GM19025 (cell line): ENCODE measurements around the gene IMPG1.
"Not testable (repeated sequence)": the region's sequence is repeated elsewhere in the genome, so short reads cannot be mapped to it uniquely, and the experiment has no call there.

Experiments used
- ATAC-seq: cut with Tn5 transposase; IDR thresholded peaks from one replicate; pipeline ENCODE4 v1.9.1; 2021; ENCODE audit warnings: mild to moderate bottlenecking, low read depth, moderate library complexity; ENCODE audit not compliant: unreplicated experiment

The IMPG1 gene

DNA sequence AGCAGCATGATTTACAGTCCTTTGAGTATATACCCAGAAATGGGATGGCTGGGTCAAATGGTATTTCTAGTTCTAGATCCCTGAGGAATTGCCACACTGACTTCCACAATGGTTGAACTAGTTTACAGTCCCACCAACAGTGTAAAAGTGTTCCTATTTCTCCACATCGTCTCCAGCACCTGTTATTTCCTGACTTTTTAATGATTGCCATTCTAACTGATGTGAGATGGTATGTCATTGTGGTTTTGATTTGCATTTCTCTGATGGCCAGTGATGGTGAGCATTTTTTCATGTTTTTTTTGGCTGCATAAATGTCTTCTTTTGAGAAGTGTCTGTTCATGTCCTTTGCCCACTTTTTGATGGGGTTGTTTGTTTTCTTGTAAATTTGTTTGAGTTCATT lies 172.2 kb downstream of the IMPG1 start:
- not testable (repeated sequence) for ATAC-seq

DNA sequence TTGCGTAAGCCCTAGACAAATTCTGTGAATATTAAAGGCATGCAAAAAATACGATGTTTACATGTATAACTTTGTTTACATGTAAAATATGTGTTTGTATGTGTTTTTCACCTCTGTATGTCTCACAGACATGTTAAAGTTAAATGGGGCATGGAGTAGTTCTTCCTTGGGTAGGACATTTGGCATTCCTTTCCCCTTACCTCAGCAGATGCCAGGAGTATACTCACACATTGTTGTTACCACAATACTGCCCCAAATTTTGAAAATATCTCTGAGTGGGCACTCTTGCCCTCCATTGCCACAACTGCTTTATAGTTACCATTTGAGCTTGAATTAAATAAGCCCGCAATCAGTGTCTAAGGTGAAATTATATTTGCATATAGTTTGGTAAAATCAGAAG lies 175.9 kb downstream of the IMPG1 start:
- no peak for ATAC-seq

DNA sequence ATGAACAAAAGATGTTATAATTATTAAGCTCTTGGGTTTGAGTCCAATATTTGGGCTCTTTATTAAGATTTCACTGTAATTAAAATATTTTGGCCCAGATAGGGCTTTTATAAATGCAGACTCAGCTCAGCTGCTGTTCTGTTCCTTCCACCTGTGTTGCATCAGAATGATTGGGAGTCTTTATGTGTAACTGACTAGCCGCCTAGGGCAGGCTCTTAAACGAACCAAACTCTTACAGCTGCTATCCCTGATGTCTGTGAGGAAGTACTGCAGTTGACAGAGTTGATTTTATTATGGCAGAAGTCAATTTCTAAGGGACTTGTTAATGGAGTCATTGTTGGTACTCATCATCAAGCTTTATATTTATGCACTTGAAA lies 178.7 kb downstream of the IMPG1 start:
- peak; percentile 6 for ATAC-seq

DNA sequence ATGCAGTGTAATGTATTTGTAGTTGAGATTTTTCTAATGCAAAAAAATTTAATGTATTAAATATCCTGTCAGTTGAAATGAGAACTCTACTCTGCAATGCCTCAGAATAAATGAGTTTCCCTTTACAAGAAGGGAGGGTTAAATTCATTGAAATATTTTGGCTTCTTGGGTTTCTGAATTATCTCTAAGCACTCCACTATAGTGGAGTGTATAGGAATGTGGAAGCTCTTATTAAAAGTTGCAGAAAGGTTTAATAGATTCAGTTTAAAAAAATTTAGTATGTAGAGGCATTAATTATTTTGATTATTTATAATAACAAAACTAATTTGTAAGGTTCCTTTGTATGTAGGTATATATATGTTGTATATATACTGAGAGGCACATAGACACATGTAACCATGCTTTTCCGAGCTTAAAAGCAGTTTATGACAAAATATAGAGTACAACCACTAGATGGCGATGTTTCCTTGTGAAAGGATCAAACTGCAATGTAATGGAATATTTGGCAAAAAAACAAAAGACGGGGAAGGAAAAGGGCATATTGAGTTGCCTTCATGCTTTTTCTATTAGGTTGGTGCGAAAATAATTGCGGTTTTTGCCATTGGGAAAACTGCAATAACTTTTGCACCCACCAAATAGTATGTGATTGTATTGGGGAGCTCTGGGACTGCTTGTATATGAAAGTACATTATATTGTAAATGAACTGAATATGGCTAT lies 179.2 kb downstream of the IMPG1 start:
- peak; percentile 62 for ATAC-seq

DNA sequence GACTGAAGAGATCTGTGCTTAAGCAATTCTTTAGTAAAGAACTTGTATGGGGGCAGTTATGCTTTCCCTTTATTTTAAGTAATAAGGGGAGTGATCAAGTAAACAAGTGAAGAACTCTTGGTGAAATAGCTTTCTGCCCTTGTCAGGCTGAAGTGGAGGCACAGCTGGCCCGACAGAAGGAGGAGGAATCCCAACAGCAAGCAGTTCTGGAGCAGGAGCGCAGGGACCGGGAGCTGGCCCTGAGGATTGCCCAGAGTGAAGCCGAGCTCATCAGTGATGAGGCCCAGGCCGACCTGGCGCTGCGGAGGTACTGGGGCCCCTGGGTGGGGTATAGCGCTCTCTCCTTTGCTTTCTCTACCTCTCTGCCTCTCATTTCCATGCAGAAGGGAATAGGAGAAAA lies 180.1 kb downstream of the IMPG1 start:
- no peak for ATAC-seq

DNA sequence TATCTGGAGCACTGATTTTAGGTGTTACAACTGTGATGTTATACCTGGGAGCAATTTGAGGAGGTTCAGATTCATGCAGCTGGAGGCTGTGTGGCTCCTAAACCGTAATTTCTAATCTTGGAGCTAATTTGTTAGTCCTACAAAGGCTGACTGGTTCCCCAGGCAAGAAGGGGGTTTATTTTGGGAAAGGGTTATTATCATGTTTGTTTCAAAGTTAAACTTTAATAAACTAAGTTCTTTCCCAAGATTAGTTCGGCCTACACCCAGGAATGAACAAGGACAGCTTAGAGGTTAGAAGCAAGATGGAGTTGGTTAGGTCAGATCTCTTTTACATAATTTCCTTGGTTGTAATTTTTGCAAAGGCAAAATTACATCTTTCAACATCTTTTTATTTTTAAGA lies 187.6 kb downstream of the IMPG1 start:
- no peak for ATAC-seq

DNA sequence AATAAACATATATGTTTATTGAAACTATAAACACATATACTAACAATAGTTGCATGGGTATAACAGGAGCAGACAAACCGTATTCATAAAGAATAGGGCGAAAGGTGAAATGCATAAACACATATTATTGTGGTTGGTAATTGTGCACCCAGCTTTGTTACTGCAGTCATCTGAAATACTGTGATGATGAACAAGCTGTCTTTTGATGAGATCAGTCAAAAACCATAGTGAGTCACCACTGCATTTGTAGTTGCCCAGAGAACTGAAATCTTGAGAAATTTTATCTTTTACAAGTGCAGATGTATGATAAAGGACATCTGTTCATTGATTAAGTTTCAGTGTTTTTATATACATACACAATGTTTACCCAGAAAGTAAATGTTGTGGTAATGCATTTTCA lies 189.7 kb downstream of the IMPG1 start:
- no peak for ATAC-seq

DNA sequence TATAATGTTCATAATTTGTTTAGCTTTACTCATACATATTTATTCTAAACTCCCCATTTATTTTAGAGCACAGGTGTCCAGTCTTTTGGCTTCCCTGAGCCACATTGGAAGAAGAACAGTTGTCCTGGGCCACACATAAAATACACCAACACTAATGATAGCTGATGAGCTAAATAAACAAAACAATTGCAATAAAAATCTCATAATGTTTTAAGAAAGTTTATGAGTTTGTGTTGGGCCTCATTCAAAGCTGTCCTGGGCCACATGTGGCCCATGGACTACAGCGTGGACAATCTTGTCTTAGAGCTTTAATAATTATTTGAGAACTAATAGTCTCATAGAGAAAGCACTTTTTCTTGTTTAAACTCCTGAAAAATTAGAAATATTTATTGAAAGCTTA lies 192.2 kb downstream of the IMPG1 start:
- ATAC-seq: no peak

DNA sequence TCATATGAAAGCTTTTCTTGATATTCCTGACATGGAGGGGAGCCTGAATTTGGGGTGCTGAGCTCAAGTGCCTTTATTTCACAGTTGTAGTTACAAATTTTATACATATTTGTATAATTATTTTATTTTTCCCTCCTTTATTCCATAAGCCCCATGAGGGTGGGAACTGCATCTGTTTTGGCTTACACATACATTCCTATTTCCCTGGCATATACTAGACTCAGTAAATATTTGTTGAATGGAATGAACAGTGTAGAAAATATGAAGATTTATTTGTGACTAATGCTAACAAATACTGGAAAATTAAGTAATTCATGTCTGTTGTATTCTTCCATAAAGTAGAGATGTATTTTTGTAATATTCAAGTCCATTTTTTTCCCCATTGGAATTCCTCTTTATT lies 196.3 kb downstream of the IMPG1 start:
- no peak for ATAC-seq

DNA sequence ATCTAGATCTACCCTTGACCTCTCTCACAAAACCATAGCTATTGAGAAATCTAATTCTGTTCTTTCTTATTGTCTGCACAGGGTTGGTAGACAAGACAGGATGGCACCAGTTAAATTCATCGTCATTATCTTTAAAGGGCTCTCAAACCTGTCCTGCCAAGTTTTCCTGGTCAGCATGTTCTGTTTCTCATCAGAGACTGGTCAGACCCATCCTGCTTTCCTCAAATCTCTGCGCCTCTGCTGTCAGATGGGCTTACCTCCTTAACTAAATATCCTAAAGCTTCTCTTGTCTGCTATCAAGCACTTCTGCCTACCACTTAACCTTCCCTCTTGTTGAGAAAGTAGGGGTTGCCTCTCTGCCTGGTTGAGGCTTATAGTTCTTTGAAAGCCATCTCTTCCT lies 198.2 kb downstream of the IMPG1 start:
- ATAC-seq: no peak
